Peyer's patch (tissue), 4 donors: ENCODE measurements around the gene SCARB1. TPM values are rescaled to one million over a fixed set of nuclear protein-coding genes. Genes with fewer than 3 reads are reported as not detected.
A peak's percentile ranks its signal among the peaks of the same experiment; 100 is the strongest.
"Not testable (repeated sequence)": the region's sequence is repeated elsewhere in the genome, so short reads cannot be mapped to it uniquely, and the experiment has no call there.

Experiments used
- DNase-seq, 3 donors: peaks; one replicate each; pipeline ENCODE4 v3.0.0-alpha.2; 2017 to 2019
- H3K27ac ChIP-seq, 4 donors: fragments of 200-600 bp; sonication (generic); one replicate each; pipeline ENCODE4 v1.5.1; 2016 to 2019
- H3K27me3 ChIP-seq, 2 donors: fragments of 200-600 bp; sonication (generic); one replicate each; pipeline ENCODE4 v1.5.1; 2019
- H3K36me3 ChIP-seq, 3 donors: fragments of 200-600 bp; sonication (generic); one replicate each; pipeline ENCODE4 v1.5.1; 2016 to 2019
- H3K4me1 ChIP-seq, 4 donors: fragments of 200-600 bp; sonication (generic); one replicate each; pipeline ENCODE4 v1.5.1; 2016 to 2019
- H3K4me3 ChIP-seq, 4 donors: fragments of 200-600 bp; sonication (generic); 1 replicate in 3 of 4; 2 replicates in 1 of 4; pipeline ENCODE4 v1.5.1; 2016 to 2019; ENCODE audit warnings: mild to moderate bottlenecking in 1 of 4
- H3K9me3 ChIP-seq, 4 donors: fragments of 200-600 bp; sonication (generic); one replicate each; pipeline ENCODE4 v1.5.1; 2016 to 2019; ENCODE audit warnings: mild to moderate bottlenecking in 1 of 4
- POLR2A ChIP-seq, 2 donors: fragments of 450-650 bp; IDR thresholded peaks; one replicate each; pipeline ENCODE4 v1.5.1; 2017; ENCODE audit warnings: antibody characterized with exemption in 2 of 2, mild to moderate bottlenecking in 2 of 2, moderate library complexity in 2 of 2
- total RNA-seq, 4 donors: library from RNA; depleted of rRNA; stranded (reverse); fragments of >200 nt; gene quantifications; one replicate each; pipeline ENCODE4 v1.1.0, GENCODE V29; 2016
- TF ChIP-seq, protein P1 (sequence below), 6 experiments: fragments of 450-650 bp in 4 of 6; fragments of 200-600 bp in 2 of 6; sonication (generic) in 1 of 6; IDR thresholded peaks; one replicate each; pipeline ENCODE4 v1.5.1; 2017 to 2019; ENCODE audit warnings: antibody characterized with exemption in 6 of 6, mild to moderate bottlenecking in 3 of 6, moderate library complexity in 1 of 6

Gene SCARB1
- total RNA-seq, 4 donors from 2014 or later = 14.9 to 214 (median 64.6) TPM

DNA sequence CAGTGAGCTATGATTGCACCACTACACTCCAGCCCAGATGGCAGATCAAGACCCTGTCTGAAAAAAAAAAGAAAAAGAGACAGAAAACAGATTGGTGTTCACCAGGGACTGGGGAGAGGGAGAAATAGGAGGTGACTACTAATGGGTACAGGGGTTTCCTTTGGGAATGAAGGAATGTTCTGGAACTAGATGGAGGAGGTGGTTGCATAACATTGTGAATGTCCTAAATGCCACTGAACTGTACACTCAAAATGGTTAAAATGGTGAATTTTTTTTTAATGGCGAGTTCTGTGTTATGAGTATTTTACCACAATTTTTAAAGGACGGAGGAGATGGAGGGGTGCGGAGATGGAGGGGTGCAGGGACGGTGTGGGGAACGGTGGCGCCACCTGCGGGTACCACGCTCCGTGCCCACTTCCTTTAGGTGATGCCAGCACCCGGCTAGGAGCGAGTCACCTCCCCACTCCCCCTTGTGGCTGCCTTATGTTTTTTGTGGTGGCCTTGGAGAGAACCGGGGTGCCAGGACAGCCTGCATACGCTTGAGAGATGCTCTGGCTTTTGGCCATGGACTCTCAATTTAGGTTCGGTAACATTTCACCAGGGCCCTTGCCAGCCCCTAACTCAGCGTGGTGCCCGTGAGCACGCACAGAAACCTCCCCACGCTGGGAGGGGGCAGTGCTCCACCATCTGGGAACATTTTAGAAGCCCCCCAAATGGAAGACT lies 34.7 kb upstream of the SCARB1 start:
- no peaks in the 10 kb centered on the region for H3K27me3 ChIP-seq
- peaks cover 0 to 6% (median 0%) of the 10 kb centered on the region in 4 donors for H3K4me1 ChIP-seq
- no peak overlapping the region for H3K4me3 ChIP-seq
- H3K36me3 ChIP-seq = no peaks in the 10 kb centered on the region
- TF ChIP-seq POLR2A (IDR thresholded peaks at IDR 0.05) = no peak
- TF ChIP-seq, protein P1, sequence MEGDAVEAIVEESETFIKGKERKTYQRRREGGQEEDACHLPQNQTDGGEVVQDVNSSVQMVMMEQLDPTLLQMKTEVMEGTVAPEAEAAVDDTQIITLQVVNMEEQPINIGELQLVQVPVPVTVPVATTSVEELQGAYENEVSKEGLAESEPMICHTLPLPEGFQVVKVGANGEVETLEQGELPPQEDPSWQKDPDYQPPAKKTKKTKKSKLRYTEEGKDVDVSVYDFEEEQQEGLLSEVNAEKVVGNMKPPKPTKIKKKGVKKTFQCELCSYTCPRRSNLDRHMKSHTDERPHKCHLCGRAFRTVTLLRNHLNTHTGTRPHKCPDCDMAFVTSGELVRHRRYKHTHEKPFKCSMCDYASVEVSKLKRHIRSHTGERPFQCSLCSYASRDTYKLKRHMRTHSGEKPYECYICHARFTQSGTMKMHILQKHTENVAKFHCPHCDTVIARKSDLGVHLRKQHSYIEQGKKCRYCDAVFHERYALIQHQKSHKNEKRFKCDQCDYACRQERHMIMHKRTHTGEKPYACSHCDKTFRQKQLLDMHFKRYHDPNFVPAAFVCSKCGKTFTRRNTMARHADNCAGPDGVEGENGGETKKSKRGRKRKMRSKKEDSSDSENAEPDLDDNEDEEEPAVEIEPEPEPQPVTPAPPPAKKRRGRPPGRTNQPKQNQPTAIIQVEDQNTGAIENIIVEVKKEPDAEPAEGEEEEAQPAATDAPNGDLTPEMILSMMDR (IDR thresholded peaks at IDR 0.05) = peak in 5 of 6 experiments; percentile 41 to 71 (median 61)
- H3K27ac ChIP-seq = no peak overlapping the region
- no peaks in the 10 kb centered on the region for H3K9me3 ChIP-seq
- DNase-seq = peak; percentile 66 to 87 (median 68)

DNA sequence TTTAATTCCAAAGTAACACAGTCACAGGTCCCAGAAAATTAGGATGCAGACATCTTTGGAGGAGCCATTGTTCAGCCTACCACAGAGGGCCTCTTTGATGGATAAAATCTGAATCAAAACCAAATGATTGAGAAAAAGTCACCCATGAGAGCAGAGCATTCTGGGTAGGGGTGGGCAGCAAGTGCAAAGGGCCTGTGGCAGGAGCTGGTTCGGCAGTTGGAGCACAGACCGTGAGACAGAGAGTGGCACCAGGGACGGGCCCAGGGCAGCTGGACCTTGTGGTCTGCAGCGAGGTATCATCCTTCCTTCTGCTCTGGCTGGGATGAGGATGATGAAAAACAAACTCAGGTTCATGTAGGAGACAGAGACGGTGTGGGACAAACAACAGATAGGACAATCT lies 32.8 kb upstream of the SCARB1 start:
- no peak overlapping the region for H3K27ac ChIP-seq
- H3K27me3 ChIP-seq = no peaks in the 10 kb centered on the region
- TF ChIP-seq POLR2A (IDR thresholded peaks at IDR 0.05) = no peak
- TF ChIP-seq, protein P1 (IDR thresholded peaks at IDR 0.05) = no peak
- no peak overlapping the region for H3K4me3 ChIP-seq
- no peaks in the 10 kb centered on the region for H3K36me3 ChIP-seq
- DNase-seq = no peak
- H3K9me3 ChIP-seq = no peaks in the 10 kb centered on the region
- peaks cover 0 to 6% (median 0%) of the 10 kb centered on the region in 4 donors for H3K4me1 ChIP-seq

DNA sequence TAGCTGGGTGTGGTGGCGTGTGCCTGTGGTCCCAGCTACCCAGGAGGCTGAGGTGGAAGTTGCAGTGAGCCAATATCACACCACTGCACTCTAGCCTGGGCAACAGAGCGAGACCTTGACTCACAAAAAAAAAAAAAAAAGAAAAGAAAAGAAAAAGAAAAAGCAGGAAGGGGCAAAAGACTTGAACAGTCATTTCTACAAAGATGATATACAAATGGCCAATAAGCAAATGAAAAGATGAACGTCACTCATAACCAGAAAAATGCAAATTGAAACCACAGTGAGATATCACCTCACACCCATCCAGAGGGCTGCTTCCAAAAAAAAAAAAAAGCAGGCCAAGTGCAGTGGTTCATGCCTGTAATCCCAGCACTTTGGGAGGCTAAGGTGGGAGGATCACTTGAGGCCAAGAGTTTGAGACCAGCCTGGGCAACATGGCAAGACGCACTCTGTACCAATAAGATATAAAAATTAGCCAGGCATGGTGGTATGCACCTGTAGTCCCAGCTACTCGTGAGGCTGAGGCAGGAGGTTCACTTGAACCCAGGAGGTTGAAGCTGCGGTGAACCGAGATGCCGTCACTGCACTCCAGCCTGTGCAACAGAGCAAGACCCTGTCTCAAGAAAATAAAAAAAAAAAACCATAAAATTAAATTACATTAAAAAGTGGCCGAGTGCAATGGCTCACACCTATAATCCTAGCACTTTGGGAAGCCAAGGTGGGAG lies 30.3 kb upstream of the SCARB1 start:
- H3K36me3 ChIP-seq = no peaks in the 10 kb centered on the region
- H3K9me3 ChIP-seq = no peaks in the 10 kb centered on the region
- peaks cover 0 to 6% (median 0%) of the 10 kb centered on the region in 4 donors for H3K4me1 ChIP-seq
- H3K27me3 ChIP-seq = no peaks in the 10 kb centered on the region
- H3K27ac ChIP-seq = no peak overlapping the region
- DNase-seq = no peak
- TF ChIP-seq POLR2A (IDR thresholded peaks at IDR 0.05) = no peak
- TF ChIP-seq, protein P1 (IDR thresholded peaks at IDR 0.05) = no peak
- no peak overlapping the region for H3K4me3 ChIP-seq

DNA sequence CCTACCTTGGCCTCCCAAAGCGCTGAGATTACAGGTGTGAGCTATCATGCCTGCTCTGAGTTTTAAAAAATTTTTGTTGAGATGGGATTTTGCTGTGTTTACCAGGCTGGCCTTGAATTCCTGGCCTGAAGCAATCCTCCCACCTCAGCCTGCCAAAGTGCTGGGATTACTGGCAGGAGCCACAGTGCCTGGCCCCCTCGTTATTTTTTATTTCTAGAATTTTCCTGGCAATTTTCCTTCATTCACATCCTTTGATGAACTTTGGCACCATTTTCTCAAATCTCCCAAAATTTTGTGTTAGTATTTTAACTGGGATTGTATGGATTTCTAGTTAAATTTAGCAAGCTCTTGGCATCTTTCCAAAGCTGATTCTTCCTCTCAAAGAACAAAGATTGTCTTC lies 24.6 kb upstream of the SCARB1 start:
- Histone ChIP-seq H3K27me3 (no peaks in the 10 kb centered on the region), H3K4me3 (no peak overlapping the region), H3K36me3 (no peaks in the 10 kb centered on the region), H3K27ac (no peak overlapping the region), H3K9me3 (no peaks in the 10 kb centered on the region), H3K4me1 (peaks cover 0 to 5% (median 0%) of the 10 kb centered on the region in 4 donors)
- DNase-seq = no peak
- TF ChIP-seq, protein P1 (IDR thresholded peaks at IDR 0.05) = no peak
- TF ChIP-seq POLR2A (IDR thresholded peaks at IDR 0.05) = no peak

DNA sequence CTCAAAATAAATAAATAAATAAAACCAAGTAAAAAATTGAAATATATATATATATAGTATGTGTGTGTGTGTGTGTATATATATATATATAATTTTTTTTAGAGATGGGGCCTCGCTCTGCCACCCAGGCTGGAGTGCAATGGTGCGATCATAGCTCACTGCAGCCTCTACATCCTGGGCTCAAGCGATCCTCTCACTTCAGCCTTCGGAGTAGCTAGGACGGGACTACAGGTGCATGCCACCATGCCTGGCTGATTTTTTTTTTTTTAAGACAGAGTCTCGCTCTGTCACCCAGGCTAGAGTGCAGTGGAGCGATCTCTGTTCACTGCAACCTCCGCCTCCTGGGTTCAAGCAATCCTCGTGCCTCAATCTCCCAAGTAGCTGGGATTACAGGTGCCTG lies 24.1 kb upstream of the SCARB1 start:
- not testable (repeated sequence) for DNase-seq, H3K27me3 ChIP-seq, H3K36me3 ChIP-seq, H3K4me3 ChIP-seq, H3K9me3 ChIP-seq, H3K27ac ChIP-seq, H3K4me1 ChIP-seq
